HG02884 (cell line): Measurements from ENCODE around the gene MGAT5.

Source experiments
- ATAC-seq: cut with Tn5 transposase; IDR thresholded peaks from one replicate; pipeline ENCODE4 v1.9.1; 2021; ENCODE audit warnings: mild to moderate bottlenecking, moderate library complexity; ENCODE audit not compliant: unreplicated experiment

Gene MGAT5

GRCh38 chr2:134253117-134253704 lies 661 bp upstream of the MGAT5 start:
- peak; percentile 61 for ATAC-seq

- no peak for ATAC-seq
These were observed 952 bp downstream of the MGAT5 start for GRCh38 chr2:134254824-134255223.

GRCh38 chr2:134256956-134257355 lies 3.1 kb downstream of the MGAT5 start:
- no peak for ATAC-seq

GRCh38 chr2:134257509-134257908 lies 3.6 kb downstream of the MGAT5 start:
- no peak for ATAC-seq

GRCh38 chr2:134257965-134258683 lies 4.3 kb downstream of the MGAT5 start:
- ATAC-seq: no peak

GRCh38 chr2:134258684-134259388 lies 5.0 kb downstream of the MGAT5 start:
- no peak for ATAC-seq

GRCh38 chr2:134259571-134259970 lies 5.7 kb downstream of the MGAT5 start:
- no peak for ATAC-seq

- no peak for ATAC-seq
These were observed 6.1 kb downstream of the MGAT5 start for GRCh38 chr2:134259994-134260393.

GRCh38 chr2:134260713-134261112 lies 6.8 kb downstream of the MGAT5 start:
- no peak for ATAC-seq

GRCh38 chr2:134261398-134262131 lies 7.7 kb downstream of the MGAT5 start:
- ATAC-seq: peak; percentile 50

- ATAC-seq: peak; percentile 43
These were observed 8.8 kb downstream of the MGAT5 start for GRCh38 chr2:134262684-134263083.

GRCh38 chr2:134268265-134268664 lies 14.4 kb downstream of the MGAT5 start:
- no peak for ATAC-seq

GRCh38 chr2:134269230-134269629 lies 15.4 kb downstream of the MGAT5 start:
- ATAC-seq: no peak

- no peak for ATAC-seq
These were observed 16.3 kb downstream of the MGAT5 start for GRCh38 chr2:134269972-134270735.

GRCh38 chr2:134271758-134272157 lies 17.9 kb downstream of the MGAT5 start:
- no peak for ATAC-seq

GRCh38 chr2:134272806-134273205 lies 18.9 kb downstream of the MGAT5 start:
- no peak for ATAC-seq

GRCh38 chr2:134273256-134273983 lies 19.5 kb downstream of the MGAT5 start:
- no peak for ATAC-seq

GRCh38 chr2:134274121-134274520 lies 20.2 kb downstream of the MGAT5 start:
- no peak for ATAC-seq

- peak; percentile 55 for ATAC-seq
These were observed 21.4 kb downstream of the MGAT5 start for GRCh38 chr2:134275058-134275862.
